Stimulated activated CD4-positive, alpha-beta T cell treated with anti-CD3 and anti-CD28 coated beads, Interleukin-12 subunit alpha, Interleukin-12 subunit beta, amount 100 ng/mL, for 48 hours (primary cell): Measurements from ENCODE around the gene WHRN.

Source experiments
- DNase-seq, 3 donors: peaks; one replicate each; pipeline ENCODE4 v3.0.0-alpha.2; 2020; ENCODE audit warnings: low read depth in 2 of 3, low spot score in 1 of 3

Gene WHRN

DNA sequence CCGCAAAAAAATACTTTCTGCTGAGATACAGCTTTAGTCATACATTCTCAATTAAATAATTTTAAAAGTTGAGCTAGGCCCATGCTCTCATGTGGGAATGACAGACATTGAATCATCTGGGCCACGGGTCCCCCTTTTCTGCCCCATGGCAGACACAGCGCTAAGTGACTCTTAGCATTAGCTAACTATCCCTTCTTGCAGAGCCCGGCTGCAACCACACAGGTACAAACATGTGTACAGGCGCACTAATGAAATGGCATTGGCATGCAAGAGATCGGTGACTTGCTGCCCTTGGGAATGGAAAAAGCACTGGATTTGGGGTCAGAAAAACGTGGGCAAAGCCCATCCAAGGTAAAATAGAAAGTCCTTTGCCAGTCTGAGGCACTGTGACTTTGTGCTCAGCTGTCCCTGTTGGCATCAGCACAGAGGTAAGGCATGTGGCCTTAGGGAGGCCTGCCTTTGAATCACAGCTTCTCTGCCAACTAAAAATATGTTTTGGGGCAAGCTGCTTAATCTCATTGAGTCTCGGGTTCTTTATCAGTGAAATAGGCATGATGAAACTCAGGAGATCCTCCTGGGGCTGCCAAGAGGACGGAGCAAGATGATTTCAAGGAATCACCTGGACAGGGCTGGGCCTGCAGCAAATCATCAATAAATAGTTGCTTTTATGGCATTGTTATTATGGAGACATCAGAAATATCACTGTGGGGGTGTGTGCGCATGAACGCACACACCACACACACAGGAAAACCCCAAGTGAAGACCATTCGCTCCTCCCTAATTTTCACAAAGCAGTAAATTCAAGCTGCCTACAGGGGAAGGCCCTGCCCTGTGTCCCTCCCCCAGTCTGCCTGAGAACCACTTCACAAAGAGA lies 54.2 kb downstream of the WHRN start:
- DNase-seq, result no peak

DNA sequence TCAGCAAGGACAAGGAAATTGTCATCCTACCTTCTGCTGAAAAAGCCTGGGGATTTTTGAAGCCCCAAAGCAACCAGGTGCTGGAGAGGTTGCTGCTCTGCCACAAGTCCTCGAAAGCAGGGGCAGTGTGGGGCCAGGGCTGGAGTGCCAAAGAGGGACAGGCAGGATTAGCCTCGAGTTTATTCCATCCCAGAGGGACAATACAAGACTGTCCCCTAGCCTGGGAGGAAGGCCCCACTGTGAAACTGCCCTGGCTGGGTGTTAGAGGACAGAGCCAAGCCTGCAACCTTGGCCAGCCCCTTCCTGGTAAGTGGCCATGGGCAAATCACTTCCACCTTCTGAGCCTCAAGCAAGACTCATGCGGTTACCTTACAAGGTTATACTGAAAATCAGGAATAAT lies 55.1 kb downstream of the WHRN start:
- DNase-seq, result no peak

DNA sequence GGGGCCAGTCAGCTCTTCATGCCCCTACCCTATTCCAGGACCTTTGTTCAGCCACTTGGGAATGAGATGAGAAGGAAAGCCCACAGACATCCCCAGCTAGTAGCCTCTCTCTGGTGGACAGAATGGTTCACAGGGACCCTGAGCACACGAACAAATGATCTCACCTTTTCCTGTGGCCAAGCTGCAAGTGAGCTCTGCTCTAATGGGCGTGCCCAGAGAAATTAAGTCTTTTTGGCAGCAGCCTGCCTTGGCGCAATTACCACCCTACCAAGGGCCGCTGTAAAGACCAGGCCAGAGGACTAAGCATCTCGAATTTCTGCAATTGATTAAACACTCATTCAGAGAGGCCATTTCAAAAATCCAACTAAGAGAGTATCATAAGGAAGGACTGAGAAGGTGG lies 56.0 kb downstream of the WHRN start:
- DNase-seq, result no peak

DNA sequence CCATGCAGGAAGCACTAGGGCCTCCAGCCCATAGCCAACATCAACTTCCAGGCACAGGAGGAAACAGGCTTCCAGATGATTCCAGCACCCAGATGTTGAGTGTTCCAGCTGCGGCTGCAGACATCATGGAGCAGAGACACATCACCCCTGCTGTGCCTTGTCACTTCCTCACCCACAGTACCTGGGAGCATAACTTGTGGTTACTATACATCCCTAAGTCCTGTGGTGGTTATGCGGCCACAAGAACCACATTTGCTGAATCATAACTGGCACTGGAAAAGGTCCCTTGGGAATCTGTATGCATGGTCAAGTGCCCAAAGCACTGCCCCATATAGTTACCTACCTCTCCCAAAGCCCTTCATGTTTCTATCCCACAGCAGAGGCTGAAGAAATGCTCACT lies 56.6 kb downstream of the WHRN start:
- no peak for DNase-seq

DNA sequence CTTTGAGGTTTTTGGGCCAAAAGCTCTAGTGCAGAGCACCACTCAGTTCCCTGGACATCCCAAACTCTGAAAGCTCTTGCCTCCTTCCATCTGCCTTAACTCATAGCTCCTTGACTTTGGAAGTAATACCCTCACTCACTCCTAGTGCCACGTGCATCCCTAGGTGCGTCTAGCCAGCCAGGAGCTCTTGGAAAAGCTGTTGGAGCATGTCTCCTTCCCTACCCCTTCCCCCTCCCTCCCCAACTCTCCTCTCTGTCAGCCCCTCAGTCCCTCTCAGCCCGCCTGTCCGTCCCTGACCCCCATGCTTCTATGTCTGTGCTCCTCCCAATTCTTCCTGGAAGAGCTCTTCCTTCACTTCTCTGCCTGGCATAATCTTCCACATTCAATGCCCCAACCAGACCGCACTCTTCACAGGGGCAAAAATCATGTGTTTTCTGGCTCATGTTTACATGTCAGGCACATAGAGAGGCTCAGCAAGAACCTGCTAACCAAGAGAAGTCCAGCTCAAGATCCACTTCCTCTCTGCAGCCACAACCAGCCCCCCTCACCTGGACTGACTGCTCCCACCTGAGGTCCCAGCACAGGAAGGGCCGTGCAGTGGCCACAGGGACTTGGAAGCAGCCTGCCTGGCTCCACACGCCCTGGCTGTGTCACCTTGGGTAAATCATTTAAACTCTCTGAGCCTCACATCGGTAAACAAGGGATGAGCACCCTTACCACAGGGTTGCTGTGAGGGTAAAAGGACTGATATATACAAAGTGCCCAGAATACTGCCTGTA lies 58.4 kb downstream of the WHRN start:
- DNase-seq, result no peak

DNA sequence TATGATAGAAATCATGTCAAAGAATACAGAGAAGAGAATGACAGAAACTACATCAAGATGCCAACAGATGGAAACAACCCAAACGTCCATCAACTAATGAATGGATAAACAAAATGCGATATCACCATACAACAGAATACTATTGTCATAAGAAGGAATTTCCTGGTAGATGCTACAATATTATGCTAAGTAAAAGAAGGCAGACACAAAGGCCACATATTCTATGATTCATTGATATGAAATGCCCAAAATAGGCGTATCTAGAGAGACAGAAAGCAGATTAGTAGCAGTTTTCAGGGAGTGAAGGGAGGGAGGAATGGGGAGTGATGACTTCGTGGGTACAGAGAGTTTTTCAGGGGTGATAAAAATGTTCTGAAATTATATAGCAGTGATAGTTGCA lies 59.2 kb downstream of the WHRN start:
- DNase-seq, result no peak

DNA sequence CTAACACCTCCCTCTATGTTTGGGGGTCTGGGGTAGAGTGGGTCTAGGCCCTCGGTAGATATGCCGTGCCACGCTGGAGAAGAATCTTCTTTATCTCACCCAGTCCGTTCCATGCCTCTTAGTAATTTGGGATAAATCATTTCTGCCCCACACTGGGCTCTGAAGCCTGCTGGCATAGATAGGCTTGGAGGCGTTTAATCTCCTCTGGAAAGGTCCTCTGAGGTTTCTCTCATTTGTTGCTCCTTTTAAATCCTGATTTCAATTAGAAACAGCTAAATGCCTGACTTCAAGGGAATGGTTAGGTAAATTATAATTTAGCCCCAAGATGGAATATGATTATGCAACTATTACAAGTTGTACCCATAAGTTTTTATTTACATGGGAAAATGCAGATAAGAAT lies 59.7 kb downstream of the WHRN start:
- no peak for DNase-seq

DNA sequence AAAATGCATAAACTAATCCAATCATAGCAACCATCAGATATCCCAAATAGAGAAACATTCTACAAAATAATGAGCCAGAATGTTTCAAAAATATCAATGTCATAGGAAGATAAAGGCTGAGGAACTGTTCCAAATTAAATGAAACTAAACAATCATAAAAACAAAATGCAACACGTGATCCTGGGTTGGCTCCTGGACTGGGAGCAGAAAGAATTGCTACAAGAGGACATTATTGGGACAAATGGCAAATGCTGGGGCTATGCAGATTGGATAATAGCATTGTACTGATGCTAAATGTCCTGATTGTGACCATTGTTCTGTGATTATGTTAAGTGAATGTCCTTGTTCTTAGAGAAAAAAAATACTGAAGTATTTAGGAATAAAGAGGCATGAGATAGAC lies 63.3 kb downstream of the WHRN start:
- DNase-seq, result no peak

DNA sequence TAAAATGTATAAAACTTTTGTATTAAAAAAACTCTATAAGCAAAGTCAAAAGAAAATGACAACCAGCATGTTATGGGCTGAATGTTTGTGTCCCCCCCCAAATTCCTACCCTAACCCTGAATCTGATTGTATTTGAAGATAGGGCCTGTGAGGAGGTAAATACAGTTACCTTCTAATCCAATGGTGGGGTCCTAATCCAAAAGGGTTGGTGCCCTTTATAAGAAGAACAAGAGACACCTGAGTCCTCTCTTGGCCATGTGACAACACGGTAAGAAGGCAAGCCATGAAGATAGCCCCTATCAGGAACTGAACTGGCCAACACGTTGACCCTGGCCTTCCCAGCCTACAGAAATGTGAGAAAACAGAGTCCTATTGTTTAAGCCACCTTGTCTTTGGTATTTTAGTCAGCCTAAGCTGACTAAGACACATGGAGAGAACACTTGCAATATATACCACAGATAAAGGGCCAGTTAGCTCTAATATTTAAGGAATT lies 67.8 kb downstream of the WHRN start:
- DNase-seq, result no peak

DNA sequence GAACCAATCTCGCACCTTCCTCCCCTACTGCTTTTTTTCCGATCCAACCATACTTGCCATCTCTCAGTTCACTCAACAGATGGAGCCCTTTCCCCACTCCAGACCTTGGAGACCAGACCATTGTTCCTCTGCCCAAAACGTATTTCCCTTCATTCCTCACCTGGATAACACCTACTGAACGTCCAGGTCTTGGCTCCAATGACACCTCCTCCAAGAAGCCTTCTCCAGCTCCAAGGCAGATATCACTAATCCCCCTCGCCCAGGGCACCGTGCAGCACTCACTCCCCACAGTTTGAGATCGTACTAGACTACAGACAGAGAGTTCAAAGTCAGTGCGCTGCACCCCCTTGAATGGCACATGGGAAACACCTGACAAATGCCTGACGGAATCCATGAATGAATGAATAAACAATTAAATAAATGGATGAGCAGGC lies 70.4 kb downstream of the WHRN start:
- no peak for DNase-seq

DNA sequence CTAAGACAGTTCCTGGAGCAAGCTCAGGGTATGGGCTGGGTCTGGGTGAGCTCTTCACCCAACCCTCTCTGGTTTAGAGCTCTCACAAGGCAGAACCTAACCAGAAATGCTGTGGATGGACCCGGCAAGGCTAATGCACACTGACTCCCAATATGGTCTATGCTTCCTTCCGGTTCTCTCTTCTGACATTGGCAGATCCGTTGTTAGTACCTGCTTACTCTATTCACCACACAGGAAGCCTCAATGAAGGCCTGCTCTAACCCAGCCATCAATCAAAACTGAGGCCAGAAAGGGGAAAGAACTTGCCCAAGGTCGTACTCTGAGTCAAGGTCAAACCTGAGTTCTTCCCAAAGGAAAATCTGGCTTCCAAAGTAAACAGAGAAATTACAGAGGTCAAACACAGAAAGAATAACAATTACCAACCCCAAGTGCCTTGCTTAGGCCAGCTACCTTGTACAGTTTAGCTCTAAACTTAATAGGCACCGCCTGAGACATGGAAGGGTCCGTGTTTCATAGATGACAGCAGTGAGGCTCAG lies 71.5 kb downstream of the WHRN start:
- no peak for DNase-seq

DNA sequence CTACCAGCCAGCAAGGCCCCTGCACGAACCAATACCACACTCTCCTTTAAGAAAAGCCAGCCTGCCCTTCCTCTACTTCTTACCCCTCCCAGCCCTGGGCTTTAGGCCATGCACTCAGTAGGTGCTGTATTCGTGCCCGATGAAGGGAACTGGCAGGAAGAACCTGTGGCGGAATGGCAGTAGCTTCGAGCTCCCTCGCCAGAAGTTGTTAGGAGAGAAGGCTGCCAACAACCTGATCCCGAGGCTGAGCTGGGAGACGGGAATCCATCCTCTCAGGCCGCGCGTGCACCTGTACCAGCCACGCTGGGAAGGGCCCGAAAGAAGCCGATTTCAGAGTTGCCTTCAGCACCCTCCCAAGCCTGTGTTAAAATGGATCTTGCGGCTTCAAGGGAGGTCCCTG lies 72.2 kb downstream of the WHRN start:
- DNase-seq, result no peak

DNA sequence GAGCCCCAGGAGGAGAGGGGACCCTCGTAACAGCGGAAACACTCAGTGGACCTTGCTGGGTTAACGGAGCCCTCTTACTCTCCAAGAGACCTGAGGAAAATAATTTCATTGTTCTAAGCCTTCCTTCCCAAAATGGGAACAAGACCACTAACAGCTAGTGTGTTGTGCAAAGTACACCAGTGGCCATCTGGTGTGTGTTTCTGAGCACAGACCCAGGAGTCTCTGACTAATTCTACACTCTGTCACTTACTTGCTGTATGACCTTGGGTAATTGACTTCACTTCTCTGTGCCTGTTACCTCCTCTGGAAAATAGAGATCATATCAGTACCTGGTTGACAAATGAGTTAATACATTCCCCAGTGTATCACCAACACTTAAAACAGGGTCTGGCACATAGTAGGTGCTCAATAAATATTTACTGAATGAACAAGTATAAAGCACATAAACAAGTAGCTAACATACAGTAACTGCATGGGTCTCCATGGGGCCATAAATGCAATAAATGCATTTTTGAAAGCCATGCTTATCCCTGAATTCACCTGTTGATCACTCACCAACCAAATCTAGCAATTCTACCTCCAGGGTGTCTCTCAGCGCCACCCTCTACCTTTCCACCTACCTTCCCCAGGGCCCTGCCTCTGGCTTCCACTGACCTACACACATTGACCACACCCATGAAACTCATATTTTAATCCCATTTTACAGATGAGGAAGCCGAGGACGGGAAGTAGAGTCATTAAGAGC lies 72.8 kb downstream of the WHRN start:
- DNase-seq, result no peak

DNA sequence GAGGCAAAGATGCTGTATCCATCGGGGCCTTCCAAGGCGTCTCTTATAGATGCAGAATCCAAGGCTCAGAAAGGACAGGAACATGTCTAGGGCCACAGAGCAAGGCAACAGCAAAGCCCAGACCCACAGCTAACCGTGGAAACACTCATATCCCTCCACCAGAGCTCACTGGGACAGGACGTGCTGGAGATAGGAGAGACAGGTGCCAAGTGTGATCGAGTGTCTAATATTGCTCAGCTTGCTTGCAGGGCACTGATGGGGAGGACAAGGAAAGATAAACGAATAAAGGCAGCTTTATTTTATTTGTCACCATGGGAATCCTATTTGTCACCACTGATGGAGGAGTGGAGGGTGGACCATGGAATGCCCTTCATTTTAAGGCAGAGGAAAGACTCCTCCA lies 73.5 kb downstream of the WHRN start:
- no peak for DNase-seq

DNA sequence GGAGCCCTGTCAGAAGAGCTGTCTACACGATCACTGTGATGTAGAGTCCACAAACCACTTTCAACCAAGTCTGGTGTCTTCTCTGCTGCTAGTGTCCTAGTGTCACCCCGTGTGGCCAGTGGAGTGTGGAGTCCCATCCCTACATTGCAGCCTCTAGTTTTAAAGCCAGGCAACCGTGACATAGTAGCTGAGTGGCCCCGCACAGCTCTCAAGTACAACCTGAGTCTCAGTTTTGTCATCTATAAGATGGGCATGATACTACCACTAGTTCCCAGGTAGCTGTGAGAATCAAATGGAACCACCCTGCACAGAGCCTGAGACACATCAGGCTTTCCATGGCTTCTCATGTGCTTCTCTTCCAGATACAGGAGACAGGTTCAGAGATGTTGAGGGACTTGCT lies 74.3 kb downstream of the WHRN start:
- no peak for DNase-seq

DNA sequence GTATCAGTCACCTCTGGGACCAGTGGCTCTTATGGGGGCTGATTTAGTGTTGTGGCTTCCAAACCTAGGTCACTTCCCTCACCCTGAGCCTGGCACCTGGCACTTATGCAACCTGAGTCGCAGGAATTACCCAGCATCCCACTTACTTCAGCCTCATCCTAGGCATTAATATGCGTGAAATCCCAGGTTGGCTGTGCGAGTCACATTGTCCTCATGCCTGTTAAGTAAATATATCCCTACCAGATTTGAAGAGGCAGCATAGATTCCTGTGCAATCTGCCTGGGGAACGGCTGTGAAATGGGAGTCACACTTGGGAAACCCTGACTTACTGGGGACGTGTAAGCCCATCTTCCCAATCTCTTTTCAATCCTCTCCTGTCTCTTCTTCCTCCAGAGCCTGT lies 74.8 kb downstream of the WHRN start:
- DNase-seq, result no peak

DNA sequence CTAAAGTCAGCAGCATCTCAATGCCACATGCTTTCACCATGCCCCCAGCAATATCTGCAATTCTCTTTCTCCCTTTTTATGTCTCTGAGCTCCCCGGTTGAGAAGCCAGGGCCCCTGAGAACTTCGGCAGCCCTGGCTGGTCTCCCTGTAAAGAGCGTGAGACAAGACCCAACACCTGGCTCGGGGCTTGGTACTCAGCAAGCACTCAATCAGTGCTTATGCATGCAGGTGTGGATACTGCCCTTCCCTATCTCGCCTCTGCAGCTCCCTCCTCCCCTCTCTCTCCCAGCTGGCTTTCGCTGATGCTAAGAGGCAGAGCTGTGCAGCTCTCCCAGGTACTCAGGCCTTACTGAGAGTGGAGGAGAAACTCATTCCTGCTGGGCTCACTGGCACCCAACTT lies 75.8 kb downstream of the WHRN start:
- no peak for DNase-seq

DNA sequence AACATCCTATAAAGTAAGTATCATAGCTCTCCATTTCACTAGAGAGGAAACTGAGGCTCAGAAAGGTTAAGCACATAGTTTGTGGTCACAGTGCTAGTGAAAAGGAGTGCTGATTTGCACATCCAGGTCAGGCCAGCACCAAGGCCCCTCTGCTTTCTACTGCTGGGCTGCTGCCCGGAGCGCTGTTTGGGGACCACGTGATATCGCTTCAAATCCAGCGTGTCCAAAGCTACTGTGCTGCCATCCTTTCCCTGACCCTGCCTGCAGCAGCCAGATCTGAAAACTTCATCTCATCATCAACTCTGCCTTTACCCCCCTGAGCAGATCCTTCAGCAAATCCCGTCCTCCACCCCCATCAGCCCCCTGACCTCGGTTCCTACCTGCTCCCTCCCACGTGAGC lies 76.8 kb downstream of the WHRN start:
- DNase-seq, result no peak

DNA sequence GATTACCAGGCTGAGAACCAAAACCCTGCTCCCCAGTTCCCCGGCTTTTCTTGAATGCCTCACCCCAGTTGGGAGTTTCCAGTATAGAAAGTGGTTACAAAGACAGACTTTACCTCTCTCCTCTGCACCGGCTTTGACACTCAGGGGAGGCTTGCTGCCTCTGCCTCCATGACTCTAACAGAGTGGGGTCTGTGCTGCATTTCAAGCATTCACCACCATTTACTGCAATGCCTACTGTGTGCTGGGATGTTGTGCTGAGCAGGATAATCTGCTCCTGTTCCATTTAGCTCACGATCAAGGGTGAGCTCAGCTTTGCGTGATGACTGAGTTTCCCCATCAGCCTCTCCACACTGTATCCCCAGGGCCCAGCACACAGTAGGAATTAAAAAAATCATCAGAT lies 77.6 kb downstream of the WHRN start:
- DNase-seq, result no peak

DNA sequence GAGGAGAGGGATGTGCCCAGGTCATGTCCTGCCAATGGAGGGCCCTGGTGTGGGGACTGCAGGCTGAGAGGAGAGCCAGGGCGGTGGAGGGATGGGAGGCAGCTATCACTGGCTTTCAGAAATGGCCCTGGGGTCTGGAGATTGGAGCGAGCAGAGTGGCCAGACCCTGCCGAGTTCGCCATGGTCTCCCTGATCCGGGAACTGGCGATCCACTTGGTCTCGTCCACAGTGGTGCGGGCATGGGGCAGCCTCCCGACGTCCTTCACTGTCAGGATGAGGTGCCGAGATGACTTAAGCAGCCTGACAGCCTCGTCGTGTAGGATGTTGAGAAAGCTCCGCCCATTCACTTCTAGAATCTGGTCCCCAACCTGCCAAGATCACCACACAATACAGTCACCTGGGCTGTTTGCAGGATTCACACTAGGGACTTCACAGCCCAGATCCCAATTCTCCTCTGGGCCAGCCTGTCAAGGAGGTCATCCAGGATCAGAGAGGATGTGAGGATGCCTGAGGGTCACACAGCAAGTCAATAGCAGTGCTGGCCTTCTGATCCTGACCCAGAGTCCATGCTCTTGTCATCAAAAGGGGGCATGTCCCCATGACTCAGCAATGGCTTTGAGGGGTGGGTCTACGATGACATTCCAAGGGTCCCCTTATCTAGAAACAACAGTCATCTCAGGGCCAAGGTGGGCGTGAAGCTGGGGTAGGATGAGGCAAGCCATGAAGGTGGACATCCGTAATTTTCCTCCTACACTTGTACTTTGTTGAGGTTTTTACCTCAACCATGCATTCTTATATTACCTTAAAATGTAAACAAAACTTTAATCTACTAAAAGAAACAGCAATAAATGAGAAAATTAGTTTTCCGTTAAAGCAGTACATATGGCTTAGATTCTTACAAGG lies 79.0 kb downstream of the WHRN start:
- no peak for DNase-seq
